HG03064 (cell line): ENCODE measurements around the gene FGD6.
"Not testable (repeated sequence)": the region's sequence is repeated elsewhere in the genome, so short reads cannot be mapped to it uniquely, and the experiment has no call there.

Experiments
- ATAC-seq: cut with Tn5 transposase; IDR thresholded peaks from one replicate; pipeline ENCODE4 v1.9.1; 2021; ENCODE audit warnings: low read depth; ENCODE audit not compliant: unreplicated experiment

FGD6 gene

DNA sequence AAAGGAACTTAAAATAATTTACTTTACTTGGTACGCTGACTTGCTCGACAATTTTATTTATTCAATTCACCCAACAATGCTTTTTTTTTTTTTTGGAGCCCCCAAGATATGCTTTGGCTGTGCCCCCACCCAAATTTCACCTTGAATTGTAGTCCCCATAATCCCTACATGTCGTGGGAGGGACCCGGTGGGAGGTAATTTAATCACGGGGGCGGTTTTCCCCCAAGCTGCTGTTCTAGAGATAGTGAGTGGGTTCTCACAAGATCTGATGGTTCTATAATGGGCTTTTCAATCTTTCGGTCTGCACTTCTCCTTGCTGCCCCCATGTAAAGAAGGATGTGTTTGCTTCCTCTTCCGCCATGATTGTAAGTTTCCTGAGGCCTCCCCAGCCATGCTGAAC is 10.4 kb downstream of the FGD6 start:
- ATAC-seq: no peak

DNA sequence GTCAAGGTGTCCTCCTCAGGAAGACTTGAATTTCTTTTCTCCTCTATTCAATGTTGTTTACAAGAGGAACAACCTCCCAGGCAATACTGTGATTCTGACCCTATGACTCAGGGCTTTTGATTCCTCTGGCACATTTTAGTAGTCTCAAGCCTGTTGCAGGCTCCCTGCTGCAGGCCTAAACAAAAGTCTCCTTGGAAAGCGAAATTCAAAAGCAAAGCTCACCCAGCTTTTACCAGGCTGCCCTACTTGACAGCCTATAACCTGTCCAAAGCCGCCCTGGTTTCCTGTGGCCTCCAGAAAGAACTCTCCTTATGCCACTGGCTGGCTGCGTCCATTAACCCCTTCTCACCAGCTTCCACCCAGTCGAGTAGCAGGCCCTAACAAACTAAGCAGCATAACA is 11.6 kb downstream of the FGD6 start:
- no peak for ATAC-seq

DNA sequence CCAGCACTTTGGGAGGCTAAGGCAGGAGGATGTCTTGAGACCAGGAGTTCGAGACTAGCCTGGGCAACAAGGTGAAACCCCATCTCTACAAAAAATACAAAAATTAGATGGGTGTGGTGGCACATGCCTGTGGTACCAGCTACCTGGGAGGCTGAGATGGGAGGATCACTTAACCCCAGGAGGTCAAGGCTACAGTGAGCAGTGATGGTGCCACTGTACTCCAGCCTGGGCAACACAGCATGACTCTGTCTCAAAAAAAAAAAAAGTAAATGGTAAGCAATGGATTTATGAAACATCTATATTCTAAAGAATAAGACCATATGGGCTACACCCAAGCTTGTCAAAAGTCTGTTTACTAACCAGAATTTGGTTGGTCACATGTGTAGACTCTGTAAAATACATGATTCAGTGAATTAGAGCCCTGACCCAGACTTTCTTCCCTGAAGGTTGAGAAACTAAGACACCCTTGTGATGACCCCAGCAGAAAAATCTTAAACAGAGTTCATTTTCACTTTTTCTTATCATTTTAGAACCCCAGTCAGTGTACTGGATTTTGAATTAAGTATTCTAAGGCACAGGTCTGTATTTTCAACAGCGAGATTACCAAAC is 12.1 kb downstream of the FGD6 start:
- no peak for ATAC-seq

DNA sequence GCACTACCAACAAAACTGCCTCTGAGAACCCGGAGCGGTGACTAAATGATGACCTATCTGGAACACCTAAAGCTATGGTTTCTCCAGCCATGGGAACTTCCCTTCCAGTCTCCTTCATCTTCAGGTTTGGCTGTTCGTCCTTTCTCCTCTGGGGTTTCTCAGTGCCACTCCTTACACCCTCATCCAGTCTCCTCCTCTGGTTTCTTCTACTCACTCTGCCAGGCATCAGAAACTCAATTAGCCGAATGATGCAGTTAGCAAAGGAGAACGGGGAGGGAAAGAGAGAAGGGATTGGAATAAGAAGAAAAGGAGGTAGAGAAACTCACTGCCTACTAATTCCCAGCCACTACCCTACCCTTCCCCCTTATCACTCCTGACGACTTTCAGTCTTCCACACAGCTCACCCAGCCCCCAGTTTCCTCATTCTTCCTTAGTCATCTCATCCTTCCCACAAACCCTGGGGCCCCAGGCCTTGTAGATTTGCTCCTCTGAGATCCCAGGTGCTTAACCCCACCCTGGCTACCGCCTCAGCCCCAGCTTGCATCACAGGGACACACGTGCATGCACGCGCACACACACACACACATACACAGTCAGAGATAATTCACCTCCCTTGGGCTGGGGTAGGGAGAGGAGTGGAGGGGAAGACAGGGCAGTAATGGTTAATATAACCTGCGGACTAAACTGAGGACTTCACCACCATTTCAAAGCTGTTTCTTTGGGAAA is 13.0 kb downstream of the FGD6 start:
- no peak for ATAC-seq

DNA sequence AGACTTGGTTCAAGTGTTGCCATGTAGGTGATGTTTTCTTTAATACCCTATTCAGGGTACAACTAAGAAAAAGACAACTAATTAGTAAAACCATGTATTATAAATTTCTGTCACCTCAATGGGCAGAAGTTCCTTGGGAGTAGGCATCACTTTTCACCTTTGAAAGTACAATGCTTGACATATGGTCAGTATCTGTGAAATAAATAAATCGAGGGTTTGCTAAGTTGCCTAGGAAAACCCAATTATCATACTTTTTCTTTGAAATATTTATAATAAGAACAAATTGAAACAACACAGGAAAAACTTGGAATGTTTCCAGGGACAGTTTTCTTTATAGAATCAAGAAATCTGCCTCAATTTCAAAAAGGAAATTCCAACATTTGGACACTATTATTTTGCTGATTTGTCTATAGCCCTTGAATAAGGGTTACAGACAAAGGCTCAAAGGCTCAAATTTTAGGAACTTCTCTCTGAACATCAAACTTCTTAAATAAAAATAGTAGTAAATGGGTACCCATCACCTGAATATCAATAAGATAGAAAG is 13.7 kb downstream of the FGD6 start:
- no peak for ATAC-seq

DNA sequence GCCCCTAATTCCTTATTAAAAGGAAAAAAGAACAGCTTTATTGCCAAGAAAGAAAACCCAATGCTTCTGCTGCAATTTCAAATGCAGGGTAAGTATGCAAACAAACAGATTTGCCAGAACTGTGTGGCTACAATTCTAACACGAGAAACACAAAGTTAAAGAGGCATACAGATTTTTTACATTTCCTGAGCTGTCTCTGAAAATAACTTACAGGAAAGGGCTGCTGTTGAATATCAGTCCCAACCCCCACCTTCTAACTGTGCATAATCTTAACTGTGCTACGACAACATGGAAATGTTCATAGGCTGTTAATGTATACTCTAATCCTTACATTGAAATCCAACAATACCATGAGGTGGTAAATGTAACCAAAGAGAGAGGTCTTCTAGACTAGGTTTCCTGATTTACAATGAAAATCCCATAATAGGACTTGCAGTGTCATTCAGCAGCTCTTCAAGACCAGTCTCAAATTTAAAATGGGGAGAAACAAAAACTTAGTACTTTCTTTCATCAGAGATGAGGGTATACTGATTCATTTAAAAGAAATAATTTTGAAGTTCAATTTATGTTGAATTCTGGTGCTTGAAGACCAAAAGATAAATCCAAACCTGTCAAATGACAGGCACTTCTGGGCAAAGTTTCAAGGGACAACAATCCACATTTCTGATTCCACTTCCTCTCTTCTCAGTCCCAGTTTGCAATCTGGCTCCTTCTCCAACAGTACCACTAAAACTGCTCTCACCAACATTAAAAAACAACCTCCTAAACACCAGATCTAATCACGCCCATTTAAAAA is 14.4 kb downstream of the FGD6 start:
- ATAC-seq: no peak

DNA sequence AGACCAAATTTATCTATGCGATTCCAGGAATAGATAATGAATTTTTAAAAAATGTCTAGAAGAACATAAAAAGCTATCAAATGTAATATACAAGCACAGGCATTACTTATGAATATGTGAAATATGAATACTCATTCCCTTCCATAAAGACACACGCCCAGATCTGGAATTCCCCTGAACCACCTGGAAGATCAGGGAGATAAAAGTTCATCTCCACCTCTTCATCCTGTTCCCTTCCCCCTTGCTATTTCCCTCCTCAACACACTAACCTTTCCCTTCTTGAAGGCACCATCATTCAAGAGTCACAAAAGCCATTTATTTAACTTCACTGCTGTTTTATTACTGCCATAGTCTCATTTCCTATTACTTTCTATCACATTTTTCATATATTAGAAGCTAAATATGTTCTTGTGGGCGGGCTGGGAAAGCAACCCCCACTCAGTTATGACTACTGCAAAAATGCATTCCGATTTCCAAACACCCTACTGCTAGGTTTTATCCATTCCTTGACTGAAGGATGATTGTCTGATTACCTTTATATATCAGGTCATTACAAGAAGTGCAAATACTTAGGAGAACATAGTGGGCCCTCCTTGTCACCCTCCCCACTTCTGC is 16.1 kb downstream of the FGD6 start:
- no peak for ATAC-seq

DNA sequence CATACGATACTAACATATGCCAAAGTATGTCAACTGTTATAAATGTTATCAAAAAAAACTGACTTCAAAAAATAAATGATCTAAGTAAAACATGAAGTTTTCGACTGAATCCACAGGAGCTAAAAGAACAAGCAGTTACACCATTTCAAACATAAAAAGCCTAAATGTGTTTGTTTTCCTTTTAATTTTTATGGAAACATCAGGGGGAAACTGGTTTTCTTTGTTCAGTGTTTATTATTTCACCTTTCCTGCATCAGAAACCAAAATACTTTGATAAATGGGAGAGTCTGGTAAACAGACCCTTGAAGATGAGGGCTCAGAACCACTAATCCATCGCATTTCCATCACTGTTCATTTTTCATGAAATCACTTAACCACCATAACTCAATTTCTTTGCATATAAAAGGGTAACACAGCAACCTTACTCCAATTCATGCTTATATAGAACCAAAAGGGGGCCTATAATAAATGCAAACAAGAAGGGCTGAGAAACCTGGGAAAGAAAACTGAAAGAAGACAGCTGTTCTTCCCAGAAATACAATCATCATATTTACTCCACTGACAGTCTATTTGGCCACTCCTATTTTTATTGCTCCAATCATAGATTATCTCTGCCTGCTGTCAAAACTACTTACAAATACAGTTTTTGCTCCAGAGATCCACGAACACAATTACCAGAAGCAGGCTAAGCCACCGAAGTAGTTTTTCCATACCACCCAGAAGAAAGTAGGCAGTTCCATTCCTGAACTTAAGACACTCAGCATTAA is 17.0 kb downstream of the FGD6 start:
- no peak for ATAC-seq

DNA sequence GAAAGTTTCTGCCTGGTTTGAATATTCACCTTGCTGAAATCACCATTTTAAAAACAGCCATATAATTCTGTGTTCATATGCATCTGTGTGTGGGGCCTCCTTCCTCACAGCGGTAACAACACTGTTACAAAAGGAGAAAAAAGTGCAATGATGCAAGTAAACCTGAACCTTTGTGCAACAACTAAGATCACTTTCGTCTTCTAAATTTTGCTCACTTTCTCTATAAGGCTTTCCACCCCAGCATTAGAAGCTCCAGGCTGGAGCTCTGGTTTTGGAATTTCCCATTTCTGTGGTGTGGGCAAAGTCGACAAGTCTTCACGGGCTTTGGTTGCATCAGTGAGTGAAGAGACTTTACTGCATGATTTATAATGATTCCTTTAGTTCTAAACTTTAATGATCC is 18.4 kb downstream of the FGD6 start:
- ATAC-seq: no peak

DNA sequence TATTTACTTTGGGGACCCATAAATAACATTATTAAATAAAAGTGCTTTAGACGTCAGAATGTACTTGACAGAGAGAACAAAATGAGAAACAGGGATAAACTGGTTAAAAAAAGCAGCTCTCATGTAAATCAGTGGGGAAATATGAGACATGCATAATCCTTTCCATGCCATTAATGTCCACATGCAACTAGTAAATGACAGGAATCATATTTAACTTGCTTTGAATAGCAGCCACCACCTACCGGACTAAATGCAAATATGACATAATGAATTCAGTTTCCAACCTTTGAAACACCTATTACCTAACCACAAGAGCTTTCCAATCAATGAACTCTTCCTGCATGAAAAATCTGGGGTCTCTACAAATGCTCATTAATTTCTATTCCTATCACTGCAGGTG is 19.6 kb downstream of the FGD6 start:
- ATAC-seq: no peak

DNA sequence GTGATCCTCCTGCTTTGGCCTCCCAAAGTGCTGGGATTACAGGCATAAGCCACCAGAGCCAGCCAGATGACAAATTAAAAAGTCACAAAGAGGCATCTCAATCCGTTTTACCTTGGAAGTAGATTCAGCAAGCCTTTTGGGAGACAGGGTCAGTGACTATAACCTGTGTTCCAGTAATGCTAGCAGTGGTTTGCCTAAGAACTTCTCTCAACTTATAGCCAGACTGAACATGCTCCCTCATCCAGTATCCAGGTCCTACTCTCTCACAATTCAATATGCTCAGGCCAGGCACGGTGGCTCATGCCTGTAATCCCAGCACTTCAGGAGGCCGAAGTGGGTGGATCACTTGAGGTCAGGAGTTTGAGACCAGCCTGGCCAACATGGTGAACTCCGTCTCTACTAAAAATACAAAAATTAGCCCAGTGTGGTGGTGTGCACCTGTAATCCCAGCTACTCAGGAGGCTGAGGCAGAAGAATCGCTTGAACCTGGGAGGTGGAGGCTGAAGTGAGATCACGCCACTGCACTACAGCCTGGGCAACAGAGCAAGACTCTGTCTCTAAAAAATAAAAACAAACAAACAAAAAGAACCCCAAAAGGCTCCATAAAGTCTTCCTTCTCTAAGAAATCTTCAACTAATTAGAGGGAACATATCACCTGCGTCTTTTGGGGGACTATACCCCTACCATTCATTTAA is 20.2 kb downstream of the FGD6 start:
- ATAC-seq: not testable (repeated sequence)

DNA sequence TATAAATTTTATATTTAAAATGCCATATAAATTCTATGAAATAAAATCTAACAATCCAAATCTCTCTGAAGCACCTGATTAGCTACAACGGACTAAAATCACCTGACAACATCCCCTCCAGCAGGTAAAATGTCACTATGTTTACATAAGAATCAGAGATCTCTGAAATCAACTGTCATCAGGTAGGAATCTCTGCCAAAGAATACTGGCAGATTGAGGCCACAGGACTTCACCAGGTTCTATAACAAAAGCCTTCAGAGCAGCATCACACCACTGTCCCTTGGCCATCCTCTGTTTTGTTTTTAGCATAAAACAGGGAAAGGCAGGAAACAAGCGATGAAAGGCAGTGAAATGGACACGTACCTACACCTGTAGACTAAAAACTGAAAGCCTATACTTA is 22.1 kb downstream of the FGD6 start:
- no peak for ATAC-seq

DNA sequence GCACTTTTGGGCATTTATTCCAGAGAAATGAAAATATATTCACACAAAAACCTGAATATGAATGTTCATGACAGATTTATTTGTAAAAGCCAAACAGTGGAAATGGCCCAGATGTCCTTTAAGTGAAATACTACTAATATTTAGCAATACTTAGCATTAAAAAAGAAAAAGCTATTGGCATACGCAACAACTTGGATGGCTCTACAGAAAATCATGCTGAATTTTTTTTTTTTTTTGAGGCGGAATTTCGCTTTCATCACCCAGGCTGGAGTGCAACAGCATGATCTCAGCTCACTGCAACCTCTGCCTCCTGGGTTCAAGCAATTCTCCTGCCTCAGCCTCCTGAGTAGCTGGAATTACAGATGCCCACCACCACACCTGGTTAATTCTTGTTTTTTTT is 24.1 kb downstream of the FGD6 start:
- ATAC-seq: no peak

DNA sequence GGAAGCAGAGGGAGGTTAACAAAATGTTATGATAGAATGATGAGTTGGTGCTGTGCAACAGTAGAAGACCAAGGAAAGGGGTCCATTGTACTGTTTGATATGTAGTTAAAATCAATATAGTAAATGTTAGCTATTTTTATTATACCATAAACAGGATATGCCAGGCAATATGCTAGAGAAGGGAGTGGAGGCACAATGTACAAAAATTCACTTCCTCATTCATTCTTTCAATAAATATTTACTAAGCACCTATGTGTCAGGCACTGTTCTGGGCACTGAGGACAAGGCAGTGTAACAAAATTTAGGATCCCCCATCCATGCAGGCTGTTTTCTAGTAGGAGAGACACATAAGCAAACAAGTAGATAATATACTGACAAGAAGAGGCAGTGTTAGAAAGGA is 25.0 kb downstream of the FGD6 start:
- ATAC-seq: no peak

DNA sequence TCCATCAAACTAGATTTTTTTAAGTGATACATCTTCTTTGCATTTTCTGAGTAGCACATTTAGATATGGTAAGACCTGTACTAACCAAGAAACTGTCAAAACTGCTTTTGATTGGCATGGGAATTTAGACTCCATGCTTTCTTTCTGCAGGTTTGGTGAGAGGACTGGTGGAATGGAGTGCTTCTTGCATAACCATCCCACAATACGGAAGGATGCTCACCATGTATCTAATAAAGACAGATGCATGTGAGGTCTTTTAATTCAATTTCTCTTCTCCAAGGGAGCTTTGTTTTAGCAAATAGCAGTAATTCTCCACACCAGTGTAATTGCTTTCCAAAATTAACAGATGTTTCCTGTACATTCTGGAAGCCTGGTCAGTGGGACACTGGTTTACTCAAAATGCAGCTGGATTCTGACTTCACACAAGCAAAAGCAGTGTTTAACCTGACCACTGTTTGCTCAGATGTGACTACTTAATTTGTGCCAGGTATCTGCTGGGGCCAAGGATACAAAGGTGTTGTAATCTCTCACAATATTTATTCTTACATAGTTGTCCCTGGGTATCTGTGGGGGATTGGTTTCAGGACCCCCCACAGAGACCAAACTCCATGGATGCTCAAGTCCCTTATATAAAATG is 26.1 kb downstream of the FGD6 start:
- ATAC-seq: no peak

DNA sequence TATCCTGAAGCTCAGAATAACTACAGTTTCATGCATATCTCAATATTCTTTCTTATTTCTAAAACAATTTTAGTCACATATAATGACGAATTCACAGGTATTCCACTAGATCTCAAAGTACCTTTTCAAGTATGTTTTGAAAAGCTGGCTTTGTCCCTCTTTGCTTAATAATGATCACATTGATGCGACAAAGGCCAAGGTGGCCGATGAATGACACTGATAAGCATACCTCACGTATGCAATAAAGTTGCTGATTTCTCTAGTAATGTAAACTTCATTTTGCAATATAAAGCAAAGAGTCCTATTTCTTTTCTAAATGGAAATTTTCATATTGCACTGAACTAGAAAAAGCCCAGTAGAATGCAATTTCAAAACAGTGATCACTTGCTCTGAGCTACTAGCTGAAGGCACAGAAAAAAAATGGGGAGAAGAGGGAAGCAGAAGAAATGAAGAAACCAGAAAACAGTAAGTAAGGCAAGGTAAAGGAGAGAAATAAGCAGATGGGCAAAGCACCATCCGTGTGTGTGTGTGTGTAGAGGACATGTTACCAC is 29.3 kb downstream of the FGD6 start:
- ATAC-seq: no peak

DNA sequence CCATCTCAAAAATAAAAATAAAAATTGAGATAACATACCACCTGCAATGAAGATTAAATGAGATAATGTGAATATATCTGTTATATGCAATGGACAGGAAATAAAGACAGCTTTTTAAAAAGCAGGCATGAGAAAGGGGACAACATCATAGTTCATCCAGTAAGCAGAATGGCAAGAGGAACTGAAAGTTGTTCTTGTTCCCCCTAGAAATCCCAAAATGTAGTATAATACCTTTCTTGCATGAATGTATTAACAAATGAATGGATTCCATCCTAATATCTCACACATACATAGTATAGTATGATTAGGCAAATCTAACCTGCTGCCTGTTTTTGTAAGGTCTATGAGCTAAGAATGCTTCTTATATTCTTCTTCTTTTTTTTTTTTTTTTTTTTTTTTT is 31.4 kb downstream of the FGD6 start:
- ATAC-seq: no peak

DNA sequence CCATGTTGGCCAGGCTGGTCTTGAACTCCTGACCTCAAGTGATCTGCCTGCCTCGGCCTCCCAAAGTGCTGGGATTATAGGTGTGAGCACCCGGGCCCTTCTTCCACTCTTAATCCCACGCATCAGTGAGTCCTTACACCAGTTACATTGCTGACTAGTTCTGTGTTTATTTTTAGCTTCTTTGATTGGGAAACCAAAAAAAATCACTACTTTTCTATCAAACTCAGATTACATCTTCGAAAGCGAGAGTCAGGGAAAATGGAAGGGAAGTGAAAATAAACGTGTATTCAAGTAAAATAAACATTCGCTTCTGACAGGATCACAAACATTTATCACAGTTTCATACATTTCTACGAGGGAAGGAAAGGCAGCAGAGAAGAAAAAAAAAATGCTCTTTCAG is 32.2 kb downstream of the FGD6 start:
- ATAC-seq: no peak

DNA sequence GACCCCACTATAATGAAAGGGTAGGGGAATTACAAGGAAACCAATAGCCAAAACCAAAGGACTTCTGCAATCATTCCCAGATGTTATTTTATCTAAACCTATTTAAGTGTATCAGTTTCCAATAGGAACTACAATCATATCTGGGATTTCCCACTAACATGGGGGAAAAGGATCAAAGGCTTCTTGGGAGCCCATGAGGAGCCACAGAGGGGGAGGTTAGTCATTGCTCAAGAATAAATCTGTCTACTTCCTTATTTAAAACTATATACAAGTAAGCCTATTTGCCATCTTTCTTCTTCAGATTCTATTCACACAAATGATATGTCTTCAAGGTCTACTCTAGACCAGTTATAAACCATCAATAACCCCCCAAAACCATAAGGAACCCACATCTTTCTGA is 33.1 kb downstream of the FGD6 start:
- no peak for ATAC-seq
